COLO668 (cell line): ENCODE data around the gene HHAT.

Experiments used
- DNase-seq: peaks from one replicate; lab custom pipeline; 2025; ENCODE audit not compliant: unreplicated experiment; lab: John Stamatoyannopoulos, UW

HHAT gene

DNA sequence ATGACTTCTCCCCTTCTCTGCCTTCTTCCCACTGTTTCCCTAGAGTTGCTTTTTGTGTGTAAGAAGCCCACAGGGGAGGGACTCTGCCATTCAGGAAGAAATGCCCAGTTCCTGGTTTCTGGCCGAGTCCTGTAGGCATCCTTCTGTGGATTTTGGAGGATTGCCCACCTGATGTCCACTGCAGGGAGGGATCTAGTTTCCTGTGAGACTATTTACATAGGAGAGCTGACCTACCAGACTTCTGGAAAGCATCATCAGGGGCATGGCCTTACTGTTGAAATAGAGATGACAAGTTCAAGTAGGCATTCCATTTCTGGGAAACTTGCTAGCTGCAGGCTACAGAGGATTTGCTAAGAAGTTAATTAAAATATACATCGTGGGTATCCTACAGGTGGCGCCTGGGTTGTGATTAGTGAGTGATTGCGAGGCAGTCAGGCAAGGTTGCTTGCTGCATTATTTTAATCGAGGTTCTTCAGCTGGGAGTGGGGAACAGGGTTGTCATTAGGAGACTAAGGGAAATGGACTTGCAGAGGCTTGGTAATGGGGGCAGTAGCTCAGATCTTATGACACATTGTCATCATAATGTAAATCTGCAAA, 148.7 kb downstream of the HHAT start:
- no peak for DNase-seq

DNA sequence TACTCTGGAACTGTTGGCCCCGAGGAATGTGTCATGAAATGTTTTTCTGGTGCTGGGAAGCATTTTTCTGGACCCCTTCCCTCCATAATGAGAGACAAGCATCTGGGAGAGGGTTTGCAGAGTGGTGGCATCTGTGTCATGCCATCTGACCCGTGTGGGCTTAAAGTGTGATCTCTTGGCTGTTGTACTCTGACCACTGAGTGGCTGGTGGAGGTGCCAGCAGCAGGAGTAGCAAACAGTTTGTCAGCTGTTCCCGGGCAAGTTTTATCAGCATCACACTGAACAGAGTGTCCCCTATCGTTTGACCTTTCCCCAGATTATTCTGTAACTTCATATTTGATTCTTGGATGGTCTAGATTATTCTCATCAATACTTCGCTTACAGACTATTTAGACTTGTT, 150.1 kb downstream of the HHAT start:
- no peak for DNase-seq

DNA sequence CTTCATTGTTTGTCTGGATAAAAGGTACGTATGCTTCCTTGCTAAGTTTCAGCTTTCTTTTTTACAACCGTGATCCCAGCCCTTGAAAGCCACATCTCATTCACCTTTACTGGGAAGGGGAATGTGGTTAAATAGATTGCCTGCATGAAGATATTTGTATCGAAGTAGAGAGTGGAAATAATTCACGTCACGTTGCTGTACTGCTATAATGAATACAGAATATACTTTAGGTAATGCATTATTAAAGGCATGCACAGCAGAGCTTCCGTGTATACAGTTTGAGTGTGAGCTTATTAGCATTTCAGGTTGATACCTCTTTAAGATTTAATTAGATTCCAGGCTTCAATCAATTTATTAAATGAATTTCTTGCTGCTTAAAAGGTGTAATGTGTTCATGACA, 153.8 kb downstream of the HHAT start:
- DNase-seq = no peak

DNA sequence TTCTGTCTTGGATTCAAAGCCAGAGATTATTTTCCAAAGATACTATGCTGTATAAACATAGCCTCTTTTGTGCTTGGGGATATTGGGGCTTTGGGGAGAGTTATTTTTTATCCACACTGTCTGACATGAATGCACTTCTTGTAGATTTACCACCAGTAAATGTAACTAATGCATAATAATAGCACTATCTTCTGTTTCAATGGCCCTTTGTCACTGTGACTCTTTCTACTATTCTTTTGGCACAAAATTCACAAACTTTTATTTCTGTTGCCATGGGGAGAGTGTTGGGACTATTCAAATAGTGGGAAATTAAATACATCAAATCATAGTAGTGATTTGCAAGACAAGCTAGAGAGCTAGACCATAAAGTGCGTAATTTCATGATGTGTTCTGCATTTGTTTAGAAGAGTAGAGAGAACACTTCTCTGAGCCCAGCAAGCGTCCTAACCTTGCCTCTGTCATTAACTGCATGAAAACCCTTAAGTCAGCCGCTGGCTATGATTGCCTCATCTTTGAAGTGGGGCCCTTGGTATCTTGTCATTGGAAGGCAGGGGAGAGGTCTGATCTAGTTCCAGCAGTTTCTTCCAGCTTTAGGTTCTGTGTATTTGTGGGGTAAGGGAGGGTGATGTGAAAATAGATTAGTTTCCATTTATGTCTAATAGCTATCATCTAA, 154.4 kb downstream of the HHAT start:
- no peak for DNase-seq

DNA sequence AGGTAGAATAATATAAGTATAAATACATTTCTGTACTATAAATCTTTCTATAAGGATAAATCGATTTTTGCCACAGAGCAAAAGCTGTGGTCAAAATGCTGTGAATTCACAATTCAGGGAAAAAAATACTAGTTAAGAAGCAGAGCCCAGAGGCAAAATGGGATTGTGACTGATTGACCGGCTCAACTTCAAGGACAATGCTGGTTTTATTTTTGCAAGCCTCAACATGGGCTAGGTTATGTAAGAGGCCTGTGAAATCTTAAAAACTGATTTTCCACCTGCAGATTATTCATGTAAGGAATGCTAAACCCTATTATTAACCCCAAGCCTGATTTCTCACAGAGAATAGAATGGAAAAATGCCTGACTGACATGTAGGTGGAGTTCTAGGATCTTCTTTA, 155.1 kb downstream of the HHAT start:
- DNase-seq = no peak

DNA sequence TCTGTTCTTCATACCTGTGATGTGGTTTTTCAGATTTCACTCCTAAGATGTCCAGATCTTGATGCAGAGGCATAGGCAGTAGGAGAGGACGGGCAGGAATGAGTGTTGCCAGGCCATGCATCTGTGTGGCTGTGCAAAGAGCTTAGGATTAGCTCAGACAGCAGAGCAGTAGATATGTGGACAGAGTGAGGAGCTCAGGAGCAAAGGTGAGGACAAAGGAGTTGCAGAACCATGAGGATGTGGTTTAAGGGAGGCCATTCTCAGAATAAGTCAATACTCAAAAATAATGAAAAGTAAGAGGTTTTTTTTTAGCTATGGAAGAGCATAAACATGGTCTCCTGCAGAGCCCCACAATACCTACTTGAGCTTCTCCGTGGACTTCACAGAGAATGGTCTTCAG, 158.3 kb downstream of the HHAT start:
- no peak for DNase-seq

DNA sequence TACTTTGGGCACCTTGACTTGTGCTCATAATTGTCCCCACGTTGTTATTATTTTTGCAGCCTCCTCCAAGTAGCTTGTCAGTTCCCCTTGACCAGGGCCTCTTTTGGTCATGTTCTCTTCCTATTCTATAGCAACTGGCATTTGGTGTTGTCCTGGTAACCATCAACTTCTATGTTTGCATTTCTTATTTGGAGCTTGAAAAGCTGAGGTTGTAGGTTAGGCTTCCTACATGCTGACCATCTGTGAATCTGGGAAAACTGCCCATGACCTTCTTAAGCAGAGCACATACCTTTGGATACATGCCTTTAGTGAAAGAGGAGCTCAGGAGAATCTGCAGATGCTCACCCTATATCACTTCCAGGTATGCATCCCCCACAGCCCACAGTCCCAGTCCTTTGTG, 160.8 kb downstream of the HHAT start:
- no peak for DNase-seq

DNA sequence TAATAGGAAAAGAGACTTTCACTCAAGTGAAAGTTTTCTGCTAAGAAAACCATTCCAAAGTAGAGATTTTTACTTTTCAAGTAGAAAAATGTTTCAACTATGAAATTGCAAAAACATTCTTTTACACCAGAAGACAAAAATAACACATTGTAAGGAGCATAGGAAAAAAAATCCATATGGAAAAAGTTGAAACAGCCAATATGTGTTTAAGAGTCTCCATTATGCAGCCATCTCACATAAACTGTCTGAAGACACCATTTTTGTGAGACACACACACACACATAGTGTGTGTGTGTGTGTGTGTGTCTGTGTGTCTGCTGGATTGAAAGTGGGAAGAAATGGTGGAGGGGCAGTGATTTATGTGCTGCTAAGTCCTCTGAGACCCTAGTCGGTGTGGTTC, 162.1 kb downstream of the HHAT start:
- DNase-seq = no peak

DNA sequence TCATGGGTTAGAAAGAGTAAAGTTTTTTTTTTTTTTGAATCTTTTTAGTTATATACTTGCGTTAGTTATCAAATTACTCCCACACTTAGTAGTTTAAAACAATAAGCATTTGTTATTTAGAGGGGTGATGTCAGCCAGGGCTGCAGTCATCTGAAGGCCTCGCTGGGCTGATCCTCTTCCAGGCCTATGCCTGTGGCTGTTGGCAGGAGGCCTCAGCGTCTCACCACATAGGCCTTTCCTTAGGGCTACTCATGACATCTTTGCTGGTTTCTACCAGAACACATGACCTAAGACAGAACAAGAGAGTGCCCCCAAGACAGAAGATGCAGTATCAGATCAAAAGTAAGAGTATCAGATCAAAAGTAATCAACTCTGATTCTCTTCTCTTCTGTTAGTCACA, 167.4 kb downstream of the HHAT start:
- no peak for DNase-seq

DNA sequence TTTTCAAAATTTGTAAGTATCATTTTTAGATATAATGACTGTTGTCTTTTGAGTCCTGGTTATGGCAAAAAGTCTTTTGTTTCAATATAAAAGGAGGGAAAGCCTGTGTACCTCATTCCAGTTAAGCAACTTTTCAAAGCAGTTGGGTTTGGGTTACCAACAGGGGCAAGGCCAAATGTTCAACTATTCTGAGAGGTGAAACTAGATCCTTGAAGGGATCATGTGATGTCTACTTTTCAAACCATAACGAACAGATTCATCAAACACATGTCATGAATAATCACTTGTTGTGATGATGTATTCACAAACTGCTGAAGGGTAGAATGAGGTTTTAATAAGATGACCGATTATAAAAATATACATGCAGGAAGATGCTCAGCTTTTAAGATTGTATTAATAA, 171.3 kb downstream of the HHAT start:
- DNase-seq = no peak

DNA sequence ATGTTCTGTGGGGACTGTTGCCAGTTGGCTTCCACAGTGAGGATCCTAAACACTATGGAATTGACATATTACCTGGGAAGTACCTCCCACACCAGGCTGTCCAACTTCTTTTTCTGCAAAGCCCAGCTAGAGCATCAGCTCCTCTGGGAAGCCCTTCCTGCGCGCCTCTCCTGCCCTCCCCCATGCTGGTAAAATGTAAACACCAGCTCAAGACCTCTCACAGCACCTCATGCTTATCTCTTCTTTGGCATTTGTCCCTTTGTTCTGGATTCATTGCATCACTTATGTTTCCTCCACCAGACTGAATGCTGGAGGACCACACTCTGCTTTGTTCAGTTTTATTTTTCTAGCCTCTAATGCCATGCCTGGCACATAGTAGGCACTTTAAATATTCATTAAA, 172.1 kb downstream of the HHAT start:
- no peak for DNase-seq

DNA sequence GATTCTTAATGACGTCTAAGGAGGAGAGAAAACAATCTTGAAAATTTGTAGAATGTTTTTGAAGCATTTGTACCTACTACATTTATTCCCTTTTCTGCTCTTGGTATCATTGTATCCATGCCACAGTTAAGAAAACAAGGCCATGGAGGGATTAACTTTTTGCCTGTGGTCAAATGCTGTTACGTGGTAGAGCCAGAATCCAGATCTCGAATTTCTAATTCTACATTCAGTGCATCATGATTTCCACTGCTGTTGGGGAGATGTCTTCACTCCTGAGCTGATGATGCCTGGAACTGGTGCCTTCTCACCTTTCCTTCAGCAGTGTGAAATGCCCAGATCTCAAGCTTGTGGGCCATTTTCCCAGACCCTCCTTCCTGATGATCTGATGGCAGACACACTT, 175.6 kb downstream of the HHAT start:
- no peak for DNase-seq

DNA sequence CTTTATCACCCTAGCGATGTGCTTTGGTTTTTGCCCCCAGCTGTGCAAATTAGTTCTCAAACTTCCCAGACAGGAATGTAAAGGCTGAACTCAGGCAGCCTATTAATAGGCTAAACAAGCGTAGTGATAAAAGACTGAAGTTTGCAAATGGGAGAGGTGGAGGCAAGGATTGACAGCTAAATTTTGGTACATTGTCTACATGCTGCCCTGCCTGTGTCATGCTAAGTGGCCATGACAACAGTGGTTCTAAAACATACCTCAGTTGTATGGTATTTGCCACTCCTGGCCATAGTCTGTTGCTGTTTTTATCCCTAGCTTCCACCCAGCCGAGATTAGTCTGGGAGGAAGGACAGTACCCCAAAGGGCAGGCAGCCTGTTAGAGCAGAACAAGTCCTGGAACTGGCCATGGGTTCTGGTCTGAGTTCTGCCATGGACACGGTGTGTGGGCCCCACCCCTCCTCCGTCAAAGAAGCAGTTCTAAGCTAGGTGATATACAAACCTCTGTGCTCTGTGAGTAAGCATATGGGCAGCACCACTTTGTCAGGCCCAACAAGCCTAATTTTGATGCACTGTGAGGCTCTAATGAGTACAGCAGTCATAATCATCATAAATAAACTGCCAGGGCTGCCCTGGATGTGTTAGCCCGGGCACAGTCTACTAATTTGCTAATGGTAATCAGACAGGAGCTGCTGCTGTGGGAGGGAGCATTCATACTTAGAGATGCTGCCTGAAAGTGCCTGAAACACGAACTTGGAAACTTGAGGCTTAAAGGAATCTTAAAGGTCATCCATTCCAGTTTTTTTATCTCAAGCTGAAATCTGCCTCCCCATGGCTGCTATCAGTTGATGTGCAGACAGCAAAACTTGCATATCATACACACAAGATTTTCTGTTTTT, 177.1 kb downstream of the HHAT start:
- DNase-seq = no peak

DNA sequence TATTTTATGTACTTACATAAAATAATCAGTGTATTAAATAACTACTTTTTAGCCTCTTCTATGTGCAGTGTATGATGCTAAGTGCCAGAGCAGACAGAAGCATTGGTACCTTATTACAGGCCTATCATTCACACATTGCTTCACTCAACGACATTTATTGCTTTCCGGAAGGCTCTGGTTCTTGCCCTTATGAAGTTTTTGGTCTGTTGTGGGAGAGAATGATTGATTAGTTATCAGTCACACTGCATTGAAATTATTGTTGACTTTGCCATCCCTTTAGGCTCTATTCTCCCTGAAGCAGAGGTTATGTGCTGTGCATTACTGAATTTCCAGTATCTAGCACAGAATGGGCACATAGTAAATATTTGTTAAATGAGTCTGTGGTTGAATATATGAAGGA, 178.0 kb downstream of the HHAT start:
- no peak for DNase-seq

DNA sequence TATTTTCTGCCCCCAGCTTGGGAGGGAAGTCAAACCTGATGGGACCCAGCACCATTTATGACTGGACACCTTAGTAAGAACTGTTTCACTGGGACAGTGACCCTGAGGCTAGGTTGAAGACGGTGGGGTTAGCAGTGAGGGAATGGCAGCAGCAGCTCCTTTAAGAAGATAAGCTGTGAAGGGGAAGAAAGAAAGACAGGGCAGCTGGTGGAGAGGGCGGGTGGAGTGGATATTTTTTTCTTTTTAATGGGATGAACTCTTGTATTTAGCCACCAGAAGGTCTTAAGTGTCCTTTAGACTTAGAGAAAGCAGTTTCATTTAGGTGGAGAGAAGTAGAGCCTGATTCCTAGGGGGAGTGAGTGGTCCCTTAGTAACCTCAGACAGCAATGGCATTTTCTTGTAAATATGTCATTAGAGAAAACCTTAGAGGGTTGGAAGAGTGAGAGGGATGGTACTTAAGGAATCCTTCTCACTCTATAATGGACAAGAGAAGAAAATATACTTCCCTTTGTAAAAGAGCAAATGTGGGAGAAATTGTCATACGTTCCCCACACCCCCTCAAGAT, 187.5 kb downstream of the HHAT start:
- DNase-seq = no peak

DNA sequence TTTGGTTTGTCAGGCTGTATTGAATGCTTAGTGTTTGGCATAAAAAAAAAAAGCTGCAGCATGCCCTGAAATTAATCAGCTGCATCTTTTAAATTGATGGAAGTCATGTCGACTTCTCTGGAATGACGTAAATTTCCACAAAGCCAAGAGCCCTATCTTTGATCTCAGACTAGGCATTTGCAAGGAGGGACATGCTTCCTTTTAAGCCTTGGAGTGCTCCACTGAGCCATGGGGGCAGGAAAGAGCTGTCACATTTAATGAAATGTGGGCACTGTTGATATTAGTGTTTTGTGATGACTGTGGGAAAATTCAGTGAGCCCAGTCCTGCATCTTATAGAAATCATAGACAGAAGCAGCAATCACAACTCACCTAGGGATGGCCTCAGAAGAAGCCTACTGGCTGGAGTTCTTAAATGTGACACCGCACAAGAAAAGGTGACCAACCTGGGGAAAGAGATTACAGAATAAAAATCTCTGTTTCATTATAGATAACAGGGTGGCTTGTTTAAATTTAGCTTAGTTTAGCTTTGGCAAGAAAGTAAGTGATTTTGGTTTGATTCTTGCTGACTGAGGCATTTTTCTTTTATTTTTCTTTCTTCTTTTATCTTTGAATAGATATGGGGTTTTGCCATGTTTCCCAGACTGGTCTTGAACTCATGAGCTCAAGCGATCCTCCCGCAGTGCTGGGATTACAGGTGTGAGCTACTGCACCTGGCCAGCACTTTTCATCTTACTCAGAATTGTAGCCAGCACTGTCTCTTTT, 188.2 kb downstream of the HHAT start:
- DNase-seq = no peak

DNA sequence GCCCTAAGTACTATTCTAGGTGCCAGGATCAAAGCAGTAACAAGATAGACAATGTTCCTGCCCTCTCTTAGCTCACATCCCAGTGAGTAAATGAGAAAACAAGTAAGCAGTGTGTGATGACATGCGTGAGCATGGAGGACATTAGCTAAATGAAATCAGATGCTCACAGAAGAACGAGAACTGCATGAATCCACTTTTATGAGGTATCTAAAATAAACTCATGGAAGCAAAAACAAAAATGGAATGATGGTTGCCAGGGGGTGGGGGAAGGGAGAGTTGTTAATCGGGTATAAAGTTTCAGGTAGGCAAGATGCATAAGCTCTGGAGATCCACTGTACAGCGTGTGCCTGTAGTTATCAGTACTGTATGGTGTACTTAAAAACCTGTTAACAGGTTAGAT, 195.1 kb downstream of the HHAT start:
- no peak for DNase-seq

DNA sequence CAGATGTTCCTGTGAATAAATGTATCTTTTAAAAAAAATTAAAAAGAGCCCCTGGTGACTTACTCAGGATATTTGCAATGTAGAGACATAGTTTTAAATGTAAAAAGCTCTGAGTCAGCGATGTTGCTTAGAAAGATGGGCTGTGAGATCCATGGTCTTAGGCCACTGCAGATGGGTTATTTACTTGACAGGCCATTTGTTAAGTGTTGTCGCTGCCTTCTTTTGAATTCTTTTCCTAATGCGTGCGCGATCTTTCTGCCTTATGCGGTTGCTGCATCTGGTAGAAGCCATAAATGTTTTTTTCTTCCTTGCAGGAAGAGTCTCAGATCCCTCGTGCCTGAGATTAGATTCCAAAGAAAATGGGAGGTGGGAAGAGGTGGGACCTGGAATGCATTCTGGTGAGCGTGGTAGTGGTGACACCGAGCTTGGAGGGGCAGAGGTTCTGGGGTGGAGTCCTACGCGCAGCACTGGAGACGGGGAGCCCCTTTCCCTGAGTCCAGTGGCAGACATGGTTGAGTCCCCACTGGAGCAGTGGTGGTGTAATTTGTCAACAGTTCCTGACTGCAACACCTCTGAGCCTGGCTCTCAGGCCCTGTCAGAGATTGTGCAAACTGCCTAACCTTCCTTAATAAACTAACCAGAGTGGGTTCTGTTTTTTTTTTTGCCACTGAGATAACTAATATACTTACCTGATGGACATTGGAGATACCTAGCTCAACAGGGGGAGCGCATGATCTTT, 197.2 kb downstream of the HHAT start:
- DNase-seq = no peak

DNA sequence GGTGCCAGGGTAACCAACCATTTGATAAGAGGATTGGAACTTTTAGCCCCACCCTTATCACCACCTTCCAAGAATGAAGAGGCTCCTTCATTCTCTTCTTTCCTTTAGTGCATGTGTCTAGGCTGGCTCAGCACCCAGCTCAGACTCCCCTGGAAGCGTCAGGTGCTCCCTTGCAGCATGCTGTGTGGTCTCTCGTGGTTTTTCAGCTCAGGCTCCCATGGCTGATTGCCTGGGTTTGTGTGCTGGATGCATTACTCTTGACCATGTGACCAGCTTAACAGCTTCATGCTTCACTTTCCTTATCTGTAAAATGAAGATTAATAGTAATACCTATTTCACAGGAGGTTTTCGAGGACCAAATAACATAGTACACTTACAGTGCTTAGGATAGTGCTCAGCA, 198.4 kb downstream of the HHAT start:
- DNase-seq = no peak

DNA sequence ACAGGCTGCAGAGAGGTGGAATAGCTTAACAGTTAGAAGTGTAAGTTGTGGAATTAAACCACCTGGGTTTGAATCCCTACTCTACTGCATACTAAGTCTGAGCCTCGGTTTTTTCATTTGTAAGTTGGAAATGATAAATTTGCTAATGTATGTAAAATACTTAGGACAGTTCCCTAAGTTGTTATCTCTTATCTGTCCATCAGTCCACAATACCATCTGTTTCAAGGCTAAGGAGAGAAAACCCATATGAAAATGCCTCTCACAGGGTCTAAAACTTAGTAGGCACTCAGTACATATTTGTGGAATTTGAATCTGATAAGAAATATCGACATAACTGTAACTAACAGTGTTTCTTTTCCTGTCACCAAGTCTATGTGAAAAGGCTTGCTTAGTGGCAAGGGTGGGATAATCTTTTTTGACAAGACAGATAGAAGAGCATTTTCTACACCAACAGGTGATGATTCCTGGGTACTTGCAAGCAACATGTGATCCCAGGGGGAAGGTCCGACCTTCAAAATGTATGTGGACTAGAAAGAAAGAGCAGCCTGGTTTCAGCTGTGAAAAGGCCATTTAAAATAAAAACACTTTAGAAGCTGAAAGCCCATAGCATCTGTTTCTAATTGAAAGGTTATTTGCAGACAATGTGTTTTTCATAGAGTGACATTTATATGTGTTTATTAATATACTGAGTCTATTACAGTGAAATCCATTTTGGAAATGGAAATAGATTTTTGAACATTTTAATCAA, 202.9 kb downstream of the HHAT start:
- DNase-seq = no peak
